Stimulated activated naive CD4-positive, alpha-beta T cell (primary cell): ENCODE measurements around the gene TLCD3A.
A peak's percentile ranks its signal among the peaks of the same experiment; 100 is the strongest.
"Not testable (repeated sequence)": the region's sequence is repeated elsewhere in the genome, so short reads cannot be mapped to it uniquely, and the experiment has no call there.

Experiments
- DNase-seq, 6 experiments: peaks; one replicate each; lab custom pipeline; 2025; lab: John Stamatoyannopoulos, UW

The TLCD3A gene

GRCh38 chr17:708132-708531, 24.3 kb upstream of the TLCD3A start:
- no peak for DNase-seq

- DNase-seq = no peak
Observed at GRCh38 chr17:718075-718474, 14.3 kb upstream of the TLCD3A start.

GRCh38 chr17:720706-721539, 11.5 kb upstream of the TLCD3A start:
- no peak for DNase-seq

- DNase-seq = no peak
Observed at GRCh38 chr17:721540-721937, 10.9 kb upstream of the TLCD3A start.

- DNase-seq = no peak
Observed at GRCh38 chr17:725084-725483, 7.3 kb upstream of the TLCD3A start.

GRCh38 chr17:725746-726145, 6.7 kb upstream of the TLCD3A start:
- no peak for DNase-seq

GRCh38 chr17:726271-726919, 6.0 kb upstream of the TLCD3A start:
- no peak for DNase-seq

- DNase-seq = no peak
Observed at GRCh38 chr17:728911-729310, 3.5 kb upstream of the TLCD3A start.

GRCh38 chr17:731644-732066, 741 bp upstream of the TLCD3A start:
- peak in 1 of 6 experiments; percentile 18 for DNase-seq

- DNase-seq = peak in 1 of 6 experiments; percentile 5
Observed at GRCh38 chr17:732902-733720, 715 bp downstream of the TLCD3A start.

- DNase-seq = no peak
Observed at GRCh38 chr17:733743-734142, 1.3 kb downstream of the TLCD3A start.

- no peak for DNase-seq
Observed at GRCh38 chr17:737561-738113, 5.2 kb downstream of the TLCD3A start.

GRCh38 chr17:740240-741017, 8.0 kb downstream of the TLCD3A start:
- peak in 1 of 6 experiments; percentile 9 for DNase-seq

- DNase-seq = no peak
Observed at GRCh38 chr17:742147-742793, 9.9 kb downstream of the TLCD3A start.

GRCh38 chr17:743139-743538, 10.7 kb downstream of the TLCD3A start:
- no peak for DNase-seq

- no peak for DNase-seq
Observed at GRCh38 chr17:744937-745336, 12.5 kb downstream of the TLCD3A start.

- DNase-seq = no peak
Observed at GRCh38 chr17:745406-745805, 13.0 kb downstream of the TLCD3A start.

GRCh38 chr17:746181-746580, 13.8 kb downstream of the TLCD3A start:
- no peak for DNase-seq

- DNase-seq = no peak
Observed at GRCh38 chr17:746783-747629, 14.6 kb downstream of the TLCD3A start.

- not testable (repeated sequence) for DNase-seq
Observed at GRCh38 chr17:748604-749003, 16.2 kb downstream of the TLCD3A start.
